GM23338 (cell line): ENCODE measurements around the gene FGGY.

ENCODE experiments used
- CREB1 ChIP-seq: fragments of 250-450 bp; sonication (Bioruptor Pico); IDR thresholded peaks from 2 replicates; pipeline ENCODE4 v1.5.0; 2020; ENCODE audit warnings: low read depth, mild to moderate bottlenecking, moderate library complexity
- EZH2 ChIP-seq: fragments of 200-600 bp; sonication (generic); IDR thresholded peaks from one replicate; pipeline ENCODE4 v1.8.0; 2017; ENCODE audit warnings: antibody characterized with exemption, mild to moderate bottlenecking, low read depth; ENCODE audit not compliant: unreplicated experiment
- EZH2phosphoT487 ChIP-seq: fragments of 200-600 bp; sonication (generic); IDR thresholded peaks from one replicate; pipeline ENCODE4 v1.8.1; 2018; ENCODE audit warnings: antibody characterized with exemption; ENCODE audit not compliant: unreplicated experiment
- JUNB ChIP-seq: IDR thresholded peaks from one replicate; pipeline ENCODE4 v1.6.1; 2016; ENCODE audit warnings: antibody characterized with exemption; ENCODE audit not compliant: unreplicated experiment
- POLR2AphosphoS5 ChIP-seq: IDR thresholded peaks from 2 replicates; pipeline ENCODE4 v1.6.1; 2016; ENCODE audit warnings: antibody characterized with exemption, low read depth
- REST ChIP-seq: IDR thresholded peaks from one replicate; pipeline ENCODE4 v1.6.1; 2018; ENCODE audit warnings: antibody characterized with exemption; ENCODE audit not compliant: unreplicated experiment
- ZNF331 ChIP-seq: fragments of 250-450 bp; sonication (Bioruptor Pico); IDR thresholded peaks from 2 replicates; pipeline ENCODE4 v1.5.0; 2020; ENCODE audit warnings: low read depth, mild to moderate bottlenecking, moderate library complexity
- ZNF462 ChIP-seq: fragments of 250-450 bp; sonication (Bioruptor Pico); IDR thresholded peaks from 2 replicates; pipeline ENCODE4 v1.5.0; 2020; ENCODE audit warnings: mild to moderate bottlenecking, moderate library complexity
- TF ChIP-seq, protein P1 (sequence below), 2 experiments: fragments of 200-600 bp in 1 of 2; sonication (generic) in 1 of 2; conservative IDR thresholded peaks; 2 replicates each; pipeline versions ENCODE4 v1.5.1 to v1.6.1; 2016 to 2017; ENCODE audit warnings: antibody characterized with exemption in 2 of 2, low read depth in 2 of 2, mild to moderate bottlenecking in 2 of 2, moderate library complexity in 1 of 2

DNA sequence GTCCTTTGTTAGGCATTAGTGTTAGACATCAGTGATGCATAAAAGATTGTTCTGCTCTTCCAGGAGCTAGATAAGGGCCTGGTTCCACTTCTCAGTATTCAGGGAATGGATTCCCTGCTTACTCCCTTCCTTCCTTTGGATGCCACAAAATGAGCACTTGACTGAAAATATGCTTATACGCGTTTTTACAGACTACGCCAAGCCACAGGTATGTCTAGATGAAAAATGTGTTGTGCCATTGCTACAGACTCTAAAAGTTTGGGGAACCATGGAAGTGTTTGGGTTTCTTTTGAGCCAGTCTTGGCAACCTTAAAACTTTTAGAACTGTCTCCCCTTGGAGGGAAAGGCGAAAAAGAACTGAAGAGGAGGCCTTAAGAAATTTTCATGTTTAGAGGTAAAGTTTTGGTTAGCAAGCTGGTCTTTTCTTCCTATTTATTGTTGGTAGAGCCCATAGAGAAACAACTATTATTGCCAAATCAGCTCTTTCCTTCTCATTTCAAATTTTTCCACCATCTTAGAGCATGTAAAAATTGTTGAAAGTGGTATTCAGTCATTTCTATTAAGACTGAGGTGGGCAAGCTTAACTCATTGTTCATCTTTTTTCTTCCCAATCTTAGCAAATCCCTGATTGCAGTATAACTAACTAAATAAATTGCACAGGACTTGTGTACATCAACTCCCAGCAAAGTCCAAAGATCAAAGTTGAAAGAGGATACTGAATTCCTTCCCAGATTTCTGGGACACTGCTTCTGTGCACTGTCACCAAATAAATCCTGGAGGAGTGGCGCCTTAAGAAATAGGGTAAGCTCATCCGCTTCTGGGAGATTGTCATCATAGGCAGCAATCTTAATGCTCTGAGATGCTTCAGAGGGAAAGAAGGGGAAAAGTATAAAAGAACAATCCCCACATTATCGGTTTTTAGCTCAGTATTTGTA, 18.9 kb downstream of the FGGY start:
- no peak for TF ChIP-seq REST
- TF ChIP-seq, protein P1, sequence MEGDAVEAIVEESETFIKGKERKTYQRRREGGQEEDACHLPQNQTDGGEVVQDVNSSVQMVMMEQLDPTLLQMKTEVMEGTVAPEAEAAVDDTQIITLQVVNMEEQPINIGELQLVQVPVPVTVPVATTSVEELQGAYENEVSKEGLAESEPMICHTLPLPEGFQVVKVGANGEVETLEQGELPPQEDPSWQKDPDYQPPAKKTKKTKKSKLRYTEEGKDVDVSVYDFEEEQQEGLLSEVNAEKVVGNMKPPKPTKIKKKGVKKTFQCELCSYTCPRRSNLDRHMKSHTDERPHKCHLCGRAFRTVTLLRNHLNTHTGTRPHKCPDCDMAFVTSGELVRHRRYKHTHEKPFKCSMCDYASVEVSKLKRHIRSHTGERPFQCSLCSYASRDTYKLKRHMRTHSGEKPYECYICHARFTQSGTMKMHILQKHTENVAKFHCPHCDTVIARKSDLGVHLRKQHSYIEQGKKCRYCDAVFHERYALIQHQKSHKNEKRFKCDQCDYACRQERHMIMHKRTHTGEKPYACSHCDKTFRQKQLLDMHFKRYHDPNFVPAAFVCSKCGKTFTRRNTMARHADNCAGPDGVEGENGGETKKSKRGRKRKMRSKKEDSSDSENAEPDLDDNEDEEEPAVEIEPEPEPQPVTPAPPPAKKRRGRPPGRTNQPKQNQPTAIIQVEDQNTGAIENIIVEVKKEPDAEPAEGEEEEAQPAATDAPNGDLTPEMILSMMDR (conservative IDR thresholded peaks at IDR 0.05; ENCODE audit: low read depth in 2 of 2): no peak
- TF ChIP-seq EZH2phosphoT487: no peak
- TF ChIP-seq EZH2: no peak
- no peak for TF ChIP-seq POLR2AphosphoS5
- TF ChIP-seq CREB1 (CRISPR knock-in tag): no peak
- TF ChIP-seq ZNF462 (CRISPR knock-in tag): no peak
- no peak for TF ChIP-seq JUNB
- no peak for TF ChIP-seq ZNF331 (CRISPR knock-in tag)
